ENCODE results near the gene NXN.
"Not testable (repeated sequence)": the region's sequence is repeated elsewhere in the genome, so short reads cannot be mapped to it uniquely, and the experiment has no call there.

NXN gene

DNA sequence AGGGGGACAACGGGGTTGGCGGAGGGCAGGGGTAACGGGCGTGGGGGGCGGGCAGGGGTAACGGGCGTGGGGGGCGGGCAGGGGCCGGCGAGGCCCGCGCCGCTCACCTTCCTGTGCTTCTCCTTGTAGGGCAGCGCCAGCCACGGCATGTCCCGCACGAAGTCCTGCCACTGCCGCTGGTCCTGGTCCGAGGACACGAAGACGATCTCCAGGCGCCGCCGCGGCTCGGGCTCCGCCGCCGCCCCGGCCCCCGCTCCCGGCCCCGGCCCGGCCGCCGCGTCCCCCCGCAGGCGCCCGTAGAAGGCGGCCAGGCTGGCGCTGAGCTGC lies 401 bp downstream of the NXN start:
- DNase-seq (ENCODE audit: low read depth), result no peak

DNA sequence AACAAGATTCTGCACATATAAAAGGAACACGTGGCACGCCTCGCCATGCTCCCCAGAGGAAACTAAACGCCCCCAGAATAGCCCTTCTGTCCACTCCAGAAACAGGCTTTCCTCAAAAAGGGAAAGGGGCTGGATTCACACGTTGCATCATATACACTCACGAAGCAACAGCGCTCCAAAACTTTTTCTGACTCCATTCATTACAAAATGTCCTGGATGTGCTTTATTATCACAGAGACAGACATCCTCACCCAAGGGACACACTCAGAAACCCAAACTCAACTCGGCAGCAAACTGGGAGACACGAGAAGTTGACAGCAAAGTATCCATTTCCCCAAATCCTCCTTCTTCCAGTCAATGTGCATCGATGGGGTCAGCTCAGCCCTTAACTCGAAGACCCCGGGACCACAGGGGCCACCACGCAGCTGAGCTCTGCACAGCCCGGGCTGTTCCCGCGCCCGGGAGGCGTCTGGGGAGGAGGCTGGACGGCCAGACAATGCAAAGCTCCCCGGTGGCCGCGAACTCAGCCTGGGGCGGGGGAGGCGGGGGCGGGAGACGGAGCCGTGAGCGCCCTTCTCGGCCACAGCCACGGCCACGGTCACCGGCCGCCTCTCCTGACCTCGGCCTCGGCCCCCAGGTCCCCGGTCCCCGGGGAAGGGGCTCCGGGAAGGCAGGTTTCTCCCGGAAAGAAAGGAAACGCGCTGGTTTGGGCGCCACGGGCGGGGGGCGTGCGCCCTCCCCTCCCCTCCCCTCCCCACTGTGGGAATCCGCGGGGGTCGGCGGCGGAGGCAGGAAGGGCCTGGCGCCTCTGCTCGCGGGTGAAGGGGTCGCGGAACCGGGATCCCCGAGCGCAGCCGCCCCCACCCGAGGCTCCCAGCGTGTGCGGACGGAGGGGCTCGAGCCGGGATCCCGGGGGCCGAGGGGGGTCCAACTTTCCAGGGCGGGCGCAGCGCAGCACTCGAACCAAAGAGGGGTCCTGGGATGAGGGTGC lies 1.2 kb downstream of the NXN start:
- DNase-seq (ENCODE audit: low read depth), result no peak

DNA sequence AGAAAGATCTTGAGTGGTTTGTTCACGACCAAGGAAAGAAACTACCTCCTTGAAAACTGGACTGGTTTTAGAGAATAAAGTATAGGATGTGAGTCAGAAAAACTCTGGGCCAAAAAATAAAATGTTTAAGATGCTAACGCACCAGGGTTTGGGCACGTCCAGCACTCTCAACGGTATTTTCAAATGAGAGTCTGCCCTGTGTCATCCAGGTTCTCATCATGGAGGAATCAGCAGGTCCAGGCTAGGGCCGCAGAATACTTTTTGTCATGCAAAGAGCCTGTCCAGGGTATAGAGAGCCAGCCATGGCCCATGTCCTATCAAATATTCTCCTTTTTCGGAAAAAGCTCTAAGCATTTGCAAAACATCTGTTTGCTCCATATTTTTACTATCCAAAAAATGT lies 2.4 kb downstream of the NXN start:
- DNase-seq (ENCODE audit: low read depth), result no peak

DNA sequence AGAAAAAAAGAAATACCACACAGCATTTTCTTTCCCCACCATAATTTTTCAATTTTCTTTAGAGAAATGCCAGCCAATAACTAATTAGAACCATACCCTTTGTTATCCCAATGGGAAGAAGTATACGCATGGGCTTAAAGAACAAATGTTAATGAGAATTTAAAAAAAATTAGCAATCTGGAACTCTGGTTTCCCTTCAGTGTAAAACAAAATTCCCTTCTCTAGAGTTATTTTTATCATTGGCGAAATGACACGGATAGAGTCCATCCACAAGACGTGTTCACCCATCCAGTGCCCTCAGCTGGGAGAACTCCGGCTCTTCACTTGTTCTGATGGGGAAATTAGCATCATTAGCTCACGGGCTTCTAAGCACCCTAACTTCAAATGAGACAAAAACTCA lies 3.3 kb downstream of the NXN start:
- DNase-seq (ENCODE audit: low read depth), result no peak

DNA sequence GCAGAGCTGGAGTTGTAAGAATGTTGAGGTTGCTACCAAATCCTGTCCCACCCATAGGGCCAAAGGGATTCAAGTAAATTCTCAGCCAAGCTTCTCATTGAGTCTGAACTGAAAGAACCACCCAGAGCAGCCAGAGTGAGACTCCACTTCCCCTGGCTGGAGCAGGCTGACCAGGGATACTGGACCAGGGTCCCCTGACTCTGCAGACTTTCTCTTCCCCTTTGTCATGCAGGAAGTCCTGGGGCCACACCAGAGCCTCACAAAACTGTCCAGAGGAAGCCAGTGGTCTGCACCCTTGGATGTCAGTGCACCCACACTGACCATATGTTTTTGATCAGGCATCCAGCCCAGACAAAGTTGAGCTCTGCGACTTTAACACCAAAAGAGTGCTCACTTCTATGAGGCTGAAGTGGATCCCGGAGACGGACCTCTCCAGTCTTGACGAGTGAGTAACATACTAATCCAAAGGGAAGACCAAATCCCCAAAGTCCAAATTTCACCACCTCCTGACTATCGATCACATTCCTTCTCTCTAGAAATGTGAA lies 4.1 kb downstream of the NXN start:
- no peak for DNase-seq (ENCODE audit: low read depth)

DNA sequence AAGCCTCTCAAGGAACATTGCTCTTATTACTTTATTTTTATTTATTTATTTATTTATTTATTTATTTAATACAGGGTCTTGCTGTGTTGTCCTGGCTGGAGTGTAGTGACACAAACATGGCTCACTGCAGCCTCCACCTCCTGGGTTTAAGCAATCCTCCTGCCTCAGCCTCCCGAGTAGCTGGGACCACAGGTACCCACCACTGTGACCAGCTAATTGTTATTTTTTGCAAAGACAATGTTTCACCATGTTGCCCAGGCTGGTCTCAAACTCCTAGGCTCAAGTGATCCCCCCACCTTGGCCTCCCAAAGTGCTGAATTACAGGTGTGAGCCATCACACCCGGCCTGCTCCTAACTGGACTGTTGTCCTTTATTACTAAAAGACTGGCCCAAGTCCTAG lies 4.8 kb downstream of the NXN start:
- not testable (repeated sequence) for DNase-seq (ENCODE audit: low read depth)

DNA sequence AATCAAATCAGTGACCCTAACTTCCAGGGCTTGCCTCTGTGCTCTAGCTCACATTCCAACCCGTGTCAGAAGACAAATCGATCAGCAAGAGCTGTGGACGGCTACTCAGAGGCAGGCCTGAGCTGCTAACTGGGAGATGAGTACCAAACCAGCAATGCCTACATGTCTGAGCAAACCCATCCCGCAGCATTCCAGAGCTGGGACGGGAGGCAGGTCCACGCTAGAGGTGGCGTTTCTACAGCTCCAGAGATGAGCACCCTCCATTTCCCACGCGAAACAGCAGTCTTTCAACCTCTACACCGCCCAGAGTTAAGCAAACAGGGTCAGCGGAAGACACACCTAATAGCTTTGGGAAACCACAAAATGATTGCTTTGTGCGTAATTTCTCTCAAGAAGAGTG lies 6.5 kb downstream of the NXN start:
- no peak for DNase-seq (ENCODE audit: low read depth)

DNA sequence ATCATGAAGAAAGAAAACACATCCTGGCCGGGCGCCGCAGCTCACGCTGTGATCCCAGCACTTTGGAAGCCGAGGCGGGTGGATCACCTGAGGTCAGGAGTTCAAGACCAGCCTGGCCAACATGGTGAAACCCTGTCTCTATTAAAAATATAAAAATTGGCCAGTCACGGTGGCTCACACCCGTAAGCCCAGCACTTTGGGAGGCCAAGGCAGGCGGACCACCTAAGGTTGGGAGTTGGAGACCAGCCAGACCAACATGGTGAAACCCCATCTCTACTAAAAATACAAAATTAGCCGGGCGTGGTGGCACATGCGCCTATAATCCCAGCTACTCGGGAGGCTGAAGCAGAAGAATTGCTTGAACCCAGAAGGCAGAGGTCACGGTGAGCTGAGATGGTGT lies 7.7 kb downstream of the NXN start:
- not testable (repeated sequence) for DNase-seq (ENCODE audit: low read depth)

DNA sequence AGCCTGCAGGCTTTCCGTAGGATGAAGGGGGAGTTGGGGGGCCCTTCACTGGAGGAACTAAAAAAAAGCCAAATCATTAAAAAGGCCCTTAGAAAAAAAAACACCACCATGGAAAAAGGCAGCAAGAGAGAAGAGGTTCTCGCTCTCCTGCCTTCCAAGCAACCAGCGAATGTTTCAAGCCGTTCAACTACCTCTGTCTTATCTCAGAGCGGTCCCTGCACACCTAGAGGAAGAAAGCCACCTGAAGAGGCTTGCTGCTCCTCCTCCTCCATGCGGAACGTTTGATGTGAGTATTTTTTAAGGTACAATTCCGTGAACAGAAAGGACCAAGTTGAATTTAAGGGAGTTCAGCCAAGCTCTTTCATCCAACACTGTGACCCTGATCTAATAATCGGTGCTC lies 9.2 kb downstream of the NXN start:
- no peak for DNase-seq (ENCODE audit: low read depth)

DNA sequence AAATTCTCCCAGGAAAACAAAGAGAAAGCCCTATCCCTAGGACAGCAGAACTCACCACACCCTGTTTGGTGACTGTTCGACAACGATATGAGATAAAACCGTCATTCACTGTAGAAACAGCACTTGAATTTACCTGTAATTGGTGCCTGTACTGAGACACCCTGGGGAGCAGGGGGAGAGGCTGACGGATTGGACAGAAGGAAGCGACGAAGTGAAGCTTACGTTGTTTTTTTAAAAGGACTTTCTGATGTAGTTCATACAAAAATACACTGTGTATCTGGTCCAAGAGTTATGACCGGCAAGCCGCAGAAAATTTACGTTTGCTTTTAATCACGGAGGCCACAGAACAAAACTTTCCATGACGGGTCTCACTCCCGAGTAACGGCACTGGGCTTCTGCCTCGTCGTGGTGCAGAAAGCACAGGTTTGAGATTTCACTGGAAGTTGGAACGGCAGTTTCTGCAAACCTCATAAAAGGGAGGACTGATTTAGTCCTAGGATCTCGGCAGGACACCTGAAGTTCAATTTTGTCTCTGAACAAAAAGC lies 9.7 kb downstream of the NXN start:
- no peak for DNase-seq (ENCODE audit: low read depth)

DNA sequence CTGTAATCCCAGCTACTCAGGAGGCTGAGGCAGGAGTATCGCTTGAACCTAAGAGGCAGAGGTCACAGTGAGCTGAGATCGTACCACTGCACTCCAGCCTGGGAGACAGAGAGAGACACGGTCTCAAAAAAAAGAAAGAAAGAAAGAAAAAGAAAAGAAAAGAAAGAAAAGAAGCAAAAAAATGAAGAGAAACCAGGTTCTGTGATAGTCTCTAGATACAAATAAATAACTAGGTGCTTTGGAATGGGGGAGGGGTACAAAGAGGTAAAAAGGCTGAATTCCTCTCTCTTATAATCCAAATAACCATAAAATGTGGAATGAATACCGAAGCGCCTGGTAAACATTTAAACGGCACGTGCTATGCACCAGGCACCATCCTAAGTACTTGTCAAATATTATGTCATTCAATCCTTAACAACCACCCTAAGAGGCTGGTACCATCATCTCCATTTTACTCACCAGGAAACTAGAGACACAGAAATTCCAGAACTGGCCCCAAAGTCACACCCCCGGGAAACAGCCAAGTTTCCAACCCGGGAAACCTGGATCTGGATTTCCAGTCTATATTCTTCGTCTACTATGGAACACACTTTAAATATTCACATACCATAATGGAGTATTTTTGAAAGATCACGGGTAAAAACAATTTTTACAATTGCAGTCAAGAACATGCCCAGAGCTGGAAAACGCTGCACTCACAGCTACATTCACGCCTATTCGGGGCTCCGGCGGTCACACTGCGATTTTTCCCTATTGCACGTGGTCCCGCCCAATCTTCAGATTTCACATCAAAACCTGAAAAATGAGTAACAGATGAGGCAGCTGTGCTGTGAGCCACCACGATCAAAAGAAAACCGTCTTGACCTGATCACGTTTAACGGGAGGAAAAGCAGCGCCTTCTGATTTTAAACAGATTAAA lies 10.5 kb downstream of the NXN start:
- no peak for DNase-seq (ENCODE audit: low read depth)

DNA sequence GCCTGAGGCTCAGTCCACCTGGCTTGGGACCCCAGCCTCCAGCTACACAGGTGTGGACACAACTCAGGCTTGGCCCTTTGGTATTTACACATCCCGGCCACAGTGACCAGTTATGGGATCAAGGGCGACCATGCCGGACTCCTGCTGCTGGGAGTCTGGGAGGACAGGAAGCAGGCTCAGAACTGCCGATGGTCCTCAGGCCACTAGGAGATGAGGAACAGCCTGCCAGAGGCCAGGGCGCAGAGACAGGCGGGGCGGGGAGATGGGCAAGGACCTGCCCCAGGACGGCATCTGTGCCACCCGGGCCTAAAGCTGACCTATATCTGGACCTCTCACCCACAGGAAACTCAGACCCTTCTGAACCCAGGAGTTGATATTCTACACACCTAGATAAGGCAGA lies 12.5 kb downstream of the NXN start:
- DNase-seq (ENCODE audit: low read depth), result no peak

DNA sequence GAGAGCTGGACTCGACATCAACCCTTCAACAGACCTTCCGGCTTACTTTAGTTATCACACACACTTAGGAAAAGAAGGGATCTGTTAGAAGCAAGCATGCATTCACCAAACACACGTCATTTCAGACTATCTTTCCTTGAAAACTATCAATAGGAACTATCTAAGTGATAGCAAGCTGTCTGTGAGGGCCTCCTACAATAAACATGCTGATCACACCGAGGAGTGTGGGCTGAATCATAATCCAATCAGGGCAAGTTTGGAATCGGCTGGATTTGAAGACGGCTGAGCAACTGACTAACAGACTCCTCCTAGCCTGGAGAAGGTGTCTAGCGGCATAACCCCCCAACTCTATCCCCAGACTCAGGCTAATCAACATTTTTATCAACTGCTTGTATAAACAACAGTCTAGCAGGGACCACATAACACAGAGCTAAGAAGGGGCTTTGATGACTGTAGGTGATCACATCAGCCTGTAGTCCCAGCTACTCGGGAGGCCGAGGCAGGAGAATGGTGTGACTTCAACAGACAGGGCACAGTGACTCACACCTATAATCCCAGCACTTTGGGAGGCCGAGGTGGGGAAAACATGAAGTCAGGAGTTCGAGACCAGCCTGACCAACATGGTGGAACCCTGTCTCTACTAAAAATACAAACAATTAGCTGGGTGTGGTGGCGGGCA lies 14.1 kb downstream of the NXN start:
- no peak for DNase-seq (ENCODE audit: low read depth)

DNA sequence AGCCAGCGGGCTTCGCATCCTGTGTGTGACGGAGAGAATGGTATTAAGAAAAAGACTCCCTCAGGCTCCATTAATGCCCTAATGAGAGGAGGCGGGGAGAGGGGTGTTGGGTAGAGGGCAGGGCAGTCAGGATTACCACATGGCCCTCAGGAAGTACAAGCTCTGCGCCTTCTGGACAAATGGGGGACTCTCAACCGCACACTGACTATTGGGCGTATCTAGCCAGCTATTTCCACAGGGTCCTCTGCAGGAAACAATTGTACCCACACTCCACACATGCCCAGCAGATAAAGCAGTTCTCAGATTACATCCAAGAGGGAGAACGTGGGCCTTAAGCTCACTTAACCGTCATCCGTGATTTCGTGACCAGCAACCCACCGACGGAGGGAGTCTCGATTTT lies 14.7 kb downstream of the NXN start:
- no peak for DNase-seq (ENCODE audit: low read depth)

DNA sequence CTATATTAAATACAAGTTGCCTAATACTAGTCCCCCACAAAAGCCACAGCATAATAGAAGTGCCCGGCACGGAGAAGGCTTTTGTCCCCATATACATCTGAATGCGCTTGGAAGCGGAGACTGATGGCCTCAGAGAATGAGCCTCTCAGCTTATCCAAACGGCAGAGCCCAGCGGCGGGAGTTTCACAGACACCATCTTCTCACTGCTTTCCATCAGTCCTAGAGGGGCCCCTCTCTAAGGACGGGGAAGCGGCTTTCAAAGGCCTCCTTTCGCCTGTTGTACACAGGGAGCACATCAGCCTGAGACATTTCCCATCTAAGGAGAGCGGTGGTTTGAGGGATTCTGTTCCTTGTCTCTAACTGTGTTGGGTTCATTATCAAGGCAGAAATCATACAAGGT lies 16.9 kb downstream of the NXN start:
- no peak for DNase-seq (ENCODE audit: low read depth)

DNA sequence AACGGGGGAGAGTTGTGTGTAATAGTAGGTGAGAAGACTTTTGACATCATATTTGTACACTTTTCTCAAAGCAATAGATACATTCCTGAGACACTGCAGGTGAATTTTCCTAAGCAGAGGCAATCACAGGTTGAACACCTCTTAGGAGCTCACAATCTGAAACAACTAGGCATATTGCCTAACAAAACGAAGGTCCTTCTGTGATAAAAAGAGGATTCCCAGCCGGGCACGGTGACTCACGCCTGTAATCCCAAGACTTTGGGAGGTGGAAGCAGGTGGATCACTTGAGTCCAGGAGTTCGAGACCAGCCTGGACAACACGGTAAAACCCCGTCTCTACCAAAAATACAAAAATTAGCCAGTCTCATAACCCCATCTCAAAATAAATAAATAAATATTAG lies 17.4 kb downstream of the NXN start:
- DNase-seq (ENCODE audit: low read depth), result no peak

DNA sequence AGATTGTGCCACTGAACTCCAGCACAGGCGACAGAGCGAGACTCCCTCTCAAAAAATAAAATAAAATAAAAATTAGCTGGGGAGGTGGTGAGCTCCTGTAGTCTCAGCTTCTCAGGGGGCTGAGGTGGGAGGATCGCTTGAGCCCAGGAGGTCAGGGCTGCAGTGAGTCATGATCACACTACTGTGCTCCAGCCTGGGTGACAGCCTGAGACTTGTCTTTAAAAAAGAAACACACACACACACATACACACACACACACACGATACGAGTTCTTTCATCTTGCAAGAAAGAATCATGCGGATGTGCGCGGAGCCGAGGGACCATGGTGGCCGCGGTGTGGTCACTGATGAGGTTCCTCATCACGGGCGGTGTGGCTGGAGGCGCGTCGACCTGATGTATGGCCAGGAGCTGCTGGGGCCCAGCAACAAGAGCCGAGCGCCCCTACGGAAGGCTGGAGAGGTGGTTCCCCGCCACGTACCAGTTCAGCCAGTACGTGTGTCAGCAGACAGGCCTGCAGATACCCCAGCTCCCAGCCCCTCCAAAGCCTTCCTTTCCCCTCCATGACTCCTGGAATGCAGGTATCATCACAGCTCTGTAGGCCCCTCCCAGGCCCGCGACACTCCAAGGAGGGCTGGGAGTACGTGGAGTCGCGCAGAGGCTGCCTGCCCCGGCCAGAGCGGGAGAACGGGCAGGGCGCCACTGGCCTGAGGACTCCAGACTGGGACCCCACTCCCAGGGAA lies 20.7 kb downstream of the NXN start:
- DNase-seq (ENCODE audit: low read depth), result no peak

DNA sequence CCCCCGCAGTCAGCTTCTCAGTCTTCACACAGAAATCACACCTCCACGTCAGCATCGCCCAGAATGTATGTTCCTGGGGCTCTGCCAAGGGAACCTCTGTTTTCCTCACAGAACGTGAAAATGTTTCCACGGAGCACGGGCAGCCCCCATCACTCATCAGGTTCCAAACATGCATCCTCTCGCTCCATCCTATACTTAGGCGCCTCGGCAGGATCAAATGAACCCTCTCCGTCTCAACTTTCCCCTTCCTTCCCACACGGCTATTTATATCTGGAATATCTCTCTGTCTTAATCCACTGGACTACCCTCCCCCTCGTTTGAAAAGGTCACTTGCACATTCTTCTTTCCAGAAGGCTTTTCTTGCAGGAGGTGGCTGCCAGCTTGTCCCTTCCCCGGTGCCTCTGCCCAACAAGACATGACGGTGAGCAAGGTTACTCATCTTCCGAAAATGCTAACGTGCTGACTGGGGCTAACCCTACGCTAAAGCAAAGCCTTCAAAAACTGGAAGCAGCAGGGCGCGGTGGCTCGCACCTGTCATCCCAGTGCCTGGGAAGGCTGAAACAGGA lies 21.6 kb downstream of the NXN start:
- DNase-seq (ENCODE audit: low read depth), result no peak

DNA sequence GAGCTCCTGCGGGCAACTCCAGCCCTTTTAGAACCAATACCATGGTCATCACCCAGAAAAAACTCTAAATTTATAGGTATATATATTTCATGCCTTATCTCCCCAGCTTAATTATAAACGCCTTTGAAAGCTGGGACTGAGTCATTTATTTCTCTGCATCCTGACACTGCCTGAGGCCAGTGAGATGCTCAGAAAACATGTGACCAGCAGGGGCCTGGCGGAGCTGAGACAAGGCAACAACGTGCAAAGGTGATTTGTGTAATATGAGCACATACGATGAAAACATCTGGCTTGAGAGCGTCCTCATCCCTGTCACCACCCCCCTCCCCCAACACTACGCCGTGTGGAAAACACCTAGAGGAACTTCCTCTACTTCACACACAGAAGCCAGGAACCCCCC lies 22.7 kb downstream of the NXN start:
- no peak for DNase-seq (ENCODE audit: low read depth)

DNA sequence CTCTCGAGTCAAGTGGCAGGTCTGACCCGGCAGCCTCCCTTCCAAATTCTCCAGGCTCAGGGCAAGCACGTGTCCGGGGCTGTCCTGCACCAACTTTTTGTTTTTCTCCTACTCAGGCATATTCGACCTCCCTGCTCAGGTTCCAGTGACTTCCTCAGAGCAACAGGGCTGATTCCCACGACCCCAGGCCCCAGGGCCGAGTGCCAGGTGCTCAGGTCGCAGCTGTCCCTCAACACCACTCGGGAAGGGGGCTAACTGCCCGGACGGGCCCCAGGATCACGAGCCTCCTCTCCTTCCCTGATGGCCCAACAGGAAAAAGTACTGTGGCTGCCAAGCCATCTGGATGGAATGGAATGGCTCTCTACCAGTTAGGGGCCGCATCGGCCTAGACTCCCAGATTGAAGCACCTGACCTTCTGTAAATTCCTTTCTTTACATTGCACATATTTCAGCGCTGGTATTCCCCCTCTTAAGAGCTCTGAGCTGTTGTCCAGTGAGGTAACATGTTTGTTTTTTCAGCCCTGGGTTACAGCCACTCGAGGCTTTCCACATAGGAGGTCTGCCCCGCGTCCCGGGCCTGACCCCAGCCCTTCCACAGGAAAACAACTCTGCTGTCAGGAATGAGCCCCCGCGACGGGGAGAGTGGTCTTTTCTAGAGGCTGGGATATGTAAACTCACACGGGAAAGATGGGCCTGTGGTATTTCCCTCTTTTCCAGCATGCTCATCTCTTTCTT lies 25.0 kb downstream of the NXN start:
- no peak for DNase-seq (ENCODE audit: low read depth)
